ENCODE measurements around the gene DCAKD.
A peak's percentile ranks its signal among the peaks of the same experiment; 100 is the strongest.
"Not testable (repeated sequence)": the region's sequence is repeated elsewhere in the genome, so short reads cannot be mapped to it uniquely, and the experiment has no call there.

The DCAKD gene

DNA sequence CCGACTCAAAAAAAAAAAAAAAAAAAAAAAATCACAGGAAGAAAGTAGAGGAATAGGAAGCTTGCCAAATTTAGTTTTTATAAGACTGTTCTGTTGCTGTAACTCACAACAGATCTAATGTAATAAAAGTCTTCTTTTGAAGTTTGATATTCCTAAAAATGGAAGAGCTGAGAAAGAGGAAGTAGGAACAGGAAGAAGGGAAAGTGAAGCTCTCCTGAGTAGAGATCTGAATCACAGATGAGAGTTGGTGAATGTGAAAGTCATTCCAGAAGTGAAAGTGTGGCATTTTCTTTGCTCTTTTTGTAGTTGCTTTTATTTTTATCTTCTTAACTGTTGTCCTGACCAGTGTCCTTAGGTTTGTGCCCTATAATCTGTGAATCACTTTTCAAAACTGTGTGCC, 11.8 kb upstream of the DCAKD start:
- DNase-seq (ENCODE audit: low spot score), result no peak

DNA sequence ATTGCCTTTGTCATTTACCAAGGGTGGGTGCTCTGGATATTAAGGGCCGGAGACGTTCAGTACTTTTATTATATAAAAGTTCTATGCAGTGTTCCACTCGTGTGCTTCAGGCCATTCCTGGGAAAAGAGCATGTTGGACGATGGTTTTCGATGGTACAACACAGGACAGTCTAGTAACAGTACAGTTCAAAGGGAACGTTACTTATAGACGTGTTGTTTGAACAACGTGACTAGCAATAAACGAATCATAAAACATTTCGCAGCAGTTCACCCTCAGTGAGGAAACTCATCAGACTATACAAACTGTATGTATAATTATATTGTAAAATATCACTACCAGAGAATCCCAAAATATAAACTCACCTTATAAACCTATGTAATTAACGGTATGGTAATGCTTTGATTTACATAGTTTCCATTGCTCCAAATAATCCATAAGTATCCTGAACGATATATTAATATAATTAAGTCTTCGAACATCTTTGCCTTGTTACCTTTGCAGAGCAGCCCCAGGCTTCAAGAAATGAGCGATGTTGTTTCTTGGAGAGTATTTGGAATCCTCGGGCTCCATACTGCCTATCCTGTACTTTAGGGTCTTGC, 10.3 kb upstream of the DCAKD start:
- no peak for DNase-seq (ENCODE audit: low spot score)

DNA sequence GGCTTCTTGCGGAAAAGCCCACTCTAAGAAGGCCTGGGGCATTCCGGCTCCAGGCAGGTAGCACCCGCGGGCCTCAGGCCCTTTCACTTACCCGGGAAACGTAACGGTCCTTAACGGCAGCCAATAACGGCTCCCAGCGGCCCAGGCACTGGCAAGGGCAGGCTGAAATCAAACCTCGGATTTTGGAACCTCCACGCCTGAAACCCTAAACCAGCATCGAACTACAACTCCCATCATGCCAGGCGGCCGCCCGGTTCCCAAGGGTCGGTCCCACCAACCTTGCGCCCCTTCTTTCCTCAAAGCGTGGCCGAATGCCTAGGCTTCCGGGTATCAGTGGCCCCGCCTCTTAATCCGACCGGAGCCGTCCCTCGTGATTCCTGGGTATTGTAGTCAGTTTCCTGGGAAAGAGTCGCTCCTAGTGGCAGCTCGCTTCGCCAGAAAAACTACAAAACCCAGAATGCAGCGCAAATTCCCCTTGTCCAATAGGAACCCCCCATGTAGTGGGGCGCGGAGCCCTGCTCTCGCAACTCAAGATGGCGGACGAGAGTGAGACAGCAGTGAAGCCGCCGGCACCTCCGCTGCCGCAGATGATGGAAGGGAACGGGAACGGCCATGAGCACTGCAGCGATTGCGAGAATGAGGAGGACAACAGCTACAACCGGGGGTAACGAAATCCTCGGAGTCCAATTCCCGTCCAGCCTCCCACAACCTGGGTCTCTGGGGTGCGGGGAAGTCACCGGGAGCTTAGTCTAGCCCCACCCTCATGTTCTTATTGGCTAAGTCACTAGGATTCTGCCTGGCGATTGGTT, 9.6 kb upstream of the DCAKD start, which contains the start of gene NMT1:
TSS of gene NMT1 (plus strand) at position 521 of the 809 bp plus-strand sequence. CDS start at position 534, 13 bp downstream.
- DNase-seq (ENCODE audit: low spot score), result peak; percentile 99

DNA sequence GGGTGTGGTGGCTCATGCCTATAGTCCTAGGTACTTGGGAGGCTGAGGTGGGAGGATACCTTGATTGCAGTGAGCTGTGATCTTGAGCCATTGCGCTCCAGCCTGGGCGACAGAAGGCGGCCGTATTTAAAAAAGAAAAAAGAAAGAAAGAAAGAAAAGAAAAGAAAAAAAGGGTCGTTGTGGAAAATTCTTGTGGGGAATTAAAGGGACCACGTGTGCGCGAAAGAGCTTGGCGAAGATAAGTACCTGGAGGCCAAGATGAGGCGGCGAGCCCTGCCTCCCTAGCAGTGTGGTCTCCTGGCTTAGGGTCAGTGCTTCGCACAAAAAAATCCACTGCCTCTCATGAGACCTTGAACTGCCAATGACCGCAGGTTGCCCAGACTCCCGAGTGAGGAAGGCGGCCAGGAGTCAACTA, 9.0 kb upstream of the DCAKD start:
- DNase-seq (ENCODE audit: low spot score), result no peak

DNA sequence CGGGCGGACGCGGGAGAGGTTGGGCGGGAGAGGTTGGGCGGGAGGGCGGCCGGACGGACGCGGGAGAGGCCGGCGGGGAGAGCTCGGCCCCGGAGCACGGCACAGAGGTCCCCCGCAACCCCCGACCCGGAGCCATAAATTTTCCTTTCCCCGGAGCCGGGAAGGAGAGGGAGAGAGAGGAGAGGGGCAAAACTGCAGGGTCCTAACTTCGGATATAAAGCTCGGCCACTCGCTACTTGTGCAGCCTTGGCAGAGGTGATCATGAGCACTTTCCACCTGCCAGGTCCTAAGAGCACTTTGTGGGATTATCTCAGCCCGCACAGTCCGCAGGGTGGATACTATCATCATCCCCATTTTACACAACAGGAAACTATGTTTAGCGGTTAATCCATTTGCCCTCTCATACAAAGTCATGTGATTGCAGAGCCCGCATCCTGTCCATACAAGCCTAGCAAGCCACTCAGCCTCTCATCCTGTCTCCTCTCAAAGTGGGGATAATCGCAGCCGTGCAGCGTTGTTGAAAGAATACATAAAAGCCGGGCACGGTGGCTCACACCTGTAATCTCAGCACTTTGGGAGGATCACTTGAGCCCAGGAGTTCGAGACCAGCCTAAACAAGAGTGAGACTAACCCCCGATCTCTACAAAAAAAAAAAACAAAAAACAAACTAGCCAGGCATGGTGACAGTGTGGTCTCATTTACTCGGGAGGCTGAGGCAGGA, 780 bp upstream of the DCAKD start:
- peak; percentile 29 for DNase-seq (ENCODE audit: low spot score)

- DNase-seq (ENCODE audit: low spot score), result not testable (repeated sequence)
These were observed 254 bp upstream of the DCAKD start for GRCh38 chr17:45051720-45052051.

GRCh38 chr17:45050481-45051059, 862 bp downstream of the DCAKD start:
- no peak for DNase-seq (ENCODE audit: low spot score)

GRCh38 chr17:45048795-45049563, 2.5 kb downstream of the DCAKD start:
- DNase-seq (ENCODE audit: low spot score), result no peak

DNA sequence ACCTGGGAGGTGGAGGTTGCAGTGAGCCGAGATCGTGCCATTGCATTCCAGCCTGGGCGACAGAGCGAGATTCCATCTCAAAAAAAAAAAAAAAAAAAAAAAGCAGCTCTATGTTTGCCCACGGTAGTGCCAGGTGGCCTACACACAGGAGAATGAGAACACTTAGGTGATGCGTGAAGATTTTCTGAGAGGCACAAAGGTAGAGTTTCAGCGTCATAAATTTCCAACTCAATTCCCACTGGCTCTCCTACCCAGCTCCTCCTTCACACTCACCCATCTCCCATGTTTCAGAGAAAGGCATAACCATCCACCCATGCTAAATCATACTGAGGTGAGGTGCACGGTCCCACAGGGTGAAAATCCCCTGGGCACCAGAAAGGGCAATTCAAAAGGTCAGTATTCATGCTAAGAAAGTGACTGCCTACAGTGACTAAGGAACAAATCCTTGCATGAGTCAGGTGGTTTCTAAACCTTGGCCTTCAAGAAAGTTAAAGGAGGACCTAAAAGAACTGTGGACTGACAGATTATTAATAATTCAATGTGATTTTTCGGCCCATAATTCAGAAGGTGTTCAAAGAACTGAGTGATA, 4.8 kb downstream of the DCAKD start:
- DNase-seq (ENCODE audit: low spot score), result no peak

GRCh38 chr17:45043813-45044540, 7.5 kb downstream of the DCAKD start:
- DNase-seq (ENCODE audit: low spot score), result no peak

GRCh38 chr17:45042346-45043120, 8.9 kb downstream of the DCAKD start:
- DNase-seq (ENCODE audit: low spot score), result no peak

GRCh38 chr17:45040459-45040858, 11.0 kb downstream of the DCAKD start:
- DNase-seq (ENCODE audit: low spot score), result no peak

- no peak for DNase-seq (ENCODE audit: low spot score)
These were observed 12.5 kb downstream of the DCAKD start for GRCh38 chr17:45038728-45039634.

DNA sequence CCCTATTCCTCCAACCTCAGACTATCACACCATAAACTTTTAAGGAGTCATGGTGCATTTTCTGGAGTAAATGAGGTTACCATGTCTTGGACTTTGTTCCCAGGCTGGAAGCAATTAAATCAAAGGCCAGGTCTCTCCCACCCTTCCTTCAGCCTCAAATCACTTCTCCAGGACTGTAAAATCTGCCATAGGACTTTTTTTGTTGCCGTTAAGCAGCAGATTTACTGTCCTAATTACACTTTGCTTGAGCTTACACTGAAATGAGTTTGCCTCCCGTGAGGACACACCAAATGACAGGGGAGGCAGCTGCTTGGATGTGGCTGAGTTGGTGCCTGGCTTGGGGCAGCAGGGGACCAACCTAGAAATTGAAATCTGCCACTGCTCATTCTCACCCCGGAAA, 14.7 kb downstream of the DCAKD start:
- no peak for DNase-seq (ENCODE audit: low spot score)

DNA sequence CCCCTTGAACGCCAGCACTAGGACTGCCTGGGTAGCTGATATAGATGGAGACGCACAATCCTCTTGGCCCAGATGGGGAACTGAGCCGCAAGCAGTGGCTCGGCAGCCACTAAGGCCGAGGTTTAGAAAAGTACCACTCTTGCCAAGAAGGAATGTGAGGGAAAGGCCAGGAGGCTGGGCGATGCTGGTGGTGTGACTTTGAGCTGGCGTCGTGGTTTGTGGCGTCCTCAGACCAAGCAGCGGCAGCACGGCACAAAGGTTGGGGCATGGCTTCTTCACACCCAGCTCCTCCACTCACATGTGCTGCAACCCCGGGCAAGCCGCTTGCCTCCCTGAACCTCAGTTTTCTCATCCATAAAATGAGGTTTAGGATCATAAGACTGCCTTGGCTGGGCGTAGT, 15.6 kb downstream of the DCAKD start:
- DNase-seq (ENCODE audit: low spot score), result no peak

DNA sequence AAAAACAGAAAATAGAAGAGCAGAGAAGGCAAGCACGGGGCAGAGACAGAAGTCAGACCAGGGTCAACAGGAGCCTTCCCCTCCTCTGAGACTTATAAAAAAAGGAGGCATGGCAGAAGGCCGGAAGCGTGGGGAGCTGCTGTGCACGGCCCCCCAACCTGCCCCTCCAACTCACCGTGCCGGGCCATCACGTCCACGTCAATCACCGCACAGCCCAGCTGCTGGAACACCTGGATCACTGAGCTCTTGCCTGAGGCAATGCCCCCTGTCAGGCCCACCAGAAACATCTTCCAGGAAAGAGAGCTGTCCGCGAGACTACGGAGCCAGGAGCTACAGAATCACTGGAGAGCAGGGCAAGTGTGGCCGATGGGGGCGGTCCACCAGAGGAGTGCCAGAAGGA, 16.8 kb downstream of the DCAKD start:
- DNase-seq (ENCODE audit: low spot score), result no peak

DNA sequence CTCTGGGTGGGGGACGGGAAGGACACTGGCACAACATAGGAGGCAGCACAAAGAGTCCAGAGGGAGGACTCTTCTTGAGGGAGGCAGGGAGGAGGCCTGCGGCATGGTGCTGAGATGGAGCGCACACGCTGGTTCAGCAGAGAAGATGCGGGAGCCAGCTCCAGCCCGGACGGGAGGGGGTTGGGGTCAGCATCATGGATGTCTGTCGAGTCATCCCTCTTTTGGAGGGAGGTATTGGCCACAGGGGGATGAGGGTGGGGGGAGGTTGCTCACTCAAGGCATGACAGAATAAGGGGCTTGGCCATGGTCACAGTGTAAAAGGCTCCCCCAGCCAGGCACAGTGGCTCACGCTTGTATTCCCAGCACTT, 19.3 kb downstream of the DCAKD start:
- DNase-seq (ENCODE audit: low spot score), result no peak

GRCh38 chr17:45031231-45032173, 19.9 kb downstream of the DCAKD start:
- no peak for DNase-seq (ENCODE audit: low spot score)
